Type B pancreatic cell (in vitro differentiated cells): ENCODE measurements around the gene TMEM11. TPM values are rescaled to one million over a fixed set of nuclear protein-coding genes. Genes with fewer than 3 reads are reported as not detected.
A peak's percentile ranks its signal among the peaks of the same experiment; 100 is the strongest.

Source experiments
- DNase-seq: peaks from one replicate; pipeline ENCODE4 v3.0.0; 2021; ENCODE audit warnings: mixed read lengths; ENCODE audit not compliant: unreplicated experiment; ENCODE audit errors: extremely low spot score
- H3K27ac Mint-ChIP-seq: 2 replicates; pipeline ENCODE4 v1.8.0; 2021; ENCODE audit warnings: mild to moderate bottlenecking, mixed read lengths
- H3K27me3 Mint-ChIP-seq: 2 replicates; pipeline ENCODE4 v1.8.0; 2021; ENCODE audit warnings: mixed read lengths
- H3K36me3 Mint-ChIP-seq: 2 replicates; pipeline ENCODE4 v1.8.0; 2021; ENCODE audit warnings: mixed read lengths
- H3K4me1 Mint-ChIP-seq: one replicate; pipeline ENCODE4 v1.8.0; 2021; ENCODE audit warnings: mixed read lengths; ENCODE audit not compliant: unreplicated experiment
- H3K4me3 Mint-ChIP-seq: 2 replicates; pipeline ENCODE4 v1.8.0; 2021; ENCODE audit warnings: mild to moderate bottlenecking, mixed read lengths
- H3K9me3 Mint-ChIP-seq: 2 replicates; pipeline ENCODE4 v1.8.0; 2021; ENCODE audit warnings: mixed read lengths
- total RNA-seq: library from RNA; stranded (reverse); gene quantifications from 2 replicates; pipeline ENCODE4 v1.2.1, GENCODE V29; 2021; ENCODE audit warnings: low replicate concordance
- TF ChIP-seq, protein P1 (sequence below): fragments of 200-600 bp; sonication (generic); conservative IDR thresholded peaks from 2 replicates; pipeline ENCODE4 v1.5.0; 2021; ENCODE audit warnings: antibody characterized with exemption, mild to moderate bottlenecking

The TMEM11 gene
- total RNA-seq, 1 donor from 2014 or later: 28.4 TPM

DNA sequence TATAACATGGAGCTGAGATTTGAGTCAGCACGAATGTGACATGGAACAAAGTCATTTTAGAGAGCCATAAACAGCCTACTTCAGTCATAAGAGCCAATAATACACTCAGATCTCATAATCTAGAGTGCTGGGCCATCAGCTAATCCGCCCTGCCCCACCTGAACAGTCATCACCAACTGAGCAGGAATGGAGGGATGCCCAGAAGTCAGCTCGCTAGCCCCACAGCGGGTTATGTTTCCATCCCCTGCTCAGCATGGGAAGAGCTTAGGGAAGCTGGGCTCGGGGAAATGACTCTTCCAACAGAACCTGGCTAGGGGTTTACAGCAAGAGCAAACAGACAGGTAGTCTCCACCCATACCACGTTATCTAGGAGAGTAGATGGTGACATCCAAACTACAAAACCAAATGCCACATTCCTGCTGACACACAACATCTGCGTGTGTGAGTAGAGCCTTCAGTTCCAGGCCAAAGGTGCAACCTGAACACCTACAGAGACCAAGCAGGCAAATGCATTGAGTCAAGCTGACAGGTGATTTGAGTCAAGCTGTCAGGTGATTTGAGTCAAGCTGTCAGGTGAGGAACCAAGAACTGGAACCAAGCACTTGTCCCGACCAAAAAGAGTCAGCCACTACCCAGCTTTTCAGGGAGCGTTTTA lies 2.0 kb downstream of the TMEM11 start:
- H3K27me3 Mint-ChIP-seq: no peaks in the 10 kb centered on the region
- H3K9me3 Mint-ChIP-seq: no peaks in the 10 kb centered on the region
- DNase-seq: no peak
- H3K4me3 Mint-ChIP-seq: peak overlapping the region; percentile 98
- H3K27ac Mint-ChIP-seq: peak overlapping the region; percentile 88
- peaks cover 38% of the 10 kb centered on the region for H3K4me1 Mint-ChIP-seq
- H3K36me3 Mint-ChIP-seq: peaks cover 3% of the 10 kb centered on the region
- TF ChIP-seq, protein P1, sequence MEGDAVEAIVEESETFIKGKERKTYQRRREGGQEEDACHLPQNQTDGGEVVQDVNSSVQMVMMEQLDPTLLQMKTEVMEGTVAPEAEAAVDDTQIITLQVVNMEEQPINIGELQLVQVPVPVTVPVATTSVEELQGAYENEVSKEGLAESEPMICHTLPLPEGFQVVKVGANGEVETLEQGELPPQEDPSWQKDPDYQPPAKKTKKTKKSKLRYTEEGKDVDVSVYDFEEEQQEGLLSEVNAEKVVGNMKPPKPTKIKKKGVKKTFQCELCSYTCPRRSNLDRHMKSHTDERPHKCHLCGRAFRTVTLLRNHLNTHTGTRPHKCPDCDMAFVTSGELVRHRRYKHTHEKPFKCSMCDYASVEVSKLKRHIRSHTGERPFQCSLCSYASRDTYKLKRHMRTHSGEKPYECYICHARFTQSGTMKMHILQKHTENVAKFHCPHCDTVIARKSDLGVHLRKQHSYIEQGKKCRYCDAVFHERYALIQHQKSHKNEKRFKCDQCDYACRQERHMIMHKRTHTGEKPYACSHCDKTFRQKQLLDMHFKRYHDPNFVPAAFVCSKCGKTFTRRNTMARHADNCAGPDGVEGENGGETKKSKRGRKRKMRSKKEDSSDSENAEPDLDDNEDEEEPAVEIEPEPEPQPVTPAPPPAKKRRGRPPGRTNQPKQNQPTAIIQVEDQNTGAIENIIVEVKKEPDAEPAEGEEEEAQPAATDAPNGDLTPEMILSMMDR: no peak

DNA sequence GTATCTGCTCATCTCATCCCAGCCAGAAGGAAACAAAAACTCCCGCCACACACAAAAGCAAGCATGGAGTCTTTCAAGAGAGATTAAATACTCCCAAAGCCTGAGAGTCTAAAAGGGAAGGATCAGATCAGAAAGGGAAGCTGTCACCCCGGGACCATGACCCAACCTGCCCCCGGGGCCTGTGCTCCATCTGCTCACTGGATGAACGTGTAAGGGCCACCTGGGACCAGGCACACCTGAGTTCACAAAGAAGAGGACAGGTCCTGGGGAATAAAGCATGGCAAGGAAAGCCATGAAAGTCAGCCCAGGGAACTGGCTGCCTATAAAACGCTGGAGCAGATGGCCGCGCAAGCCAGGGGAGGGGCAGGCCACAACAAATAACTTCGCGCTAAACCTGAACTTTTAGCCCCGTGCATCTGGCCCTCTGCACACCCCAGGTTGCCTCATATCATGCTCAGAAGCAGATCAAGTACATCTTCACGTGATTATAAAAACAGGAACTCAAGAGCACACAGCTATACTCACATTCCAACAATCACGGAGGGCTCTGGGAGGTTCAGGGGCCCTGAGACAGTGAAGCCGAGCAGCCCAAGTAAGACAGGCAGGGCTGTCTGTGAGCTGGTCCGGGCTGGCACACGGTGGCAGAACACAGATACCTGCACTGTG lies 3.4 kb downstream of the TMEM11 start:
- Mint-ChIP-seq H3K9me3 (no peaks in the 10 kb centered on the region), H3K27ac (no peak overlapping the region)

DNA sequence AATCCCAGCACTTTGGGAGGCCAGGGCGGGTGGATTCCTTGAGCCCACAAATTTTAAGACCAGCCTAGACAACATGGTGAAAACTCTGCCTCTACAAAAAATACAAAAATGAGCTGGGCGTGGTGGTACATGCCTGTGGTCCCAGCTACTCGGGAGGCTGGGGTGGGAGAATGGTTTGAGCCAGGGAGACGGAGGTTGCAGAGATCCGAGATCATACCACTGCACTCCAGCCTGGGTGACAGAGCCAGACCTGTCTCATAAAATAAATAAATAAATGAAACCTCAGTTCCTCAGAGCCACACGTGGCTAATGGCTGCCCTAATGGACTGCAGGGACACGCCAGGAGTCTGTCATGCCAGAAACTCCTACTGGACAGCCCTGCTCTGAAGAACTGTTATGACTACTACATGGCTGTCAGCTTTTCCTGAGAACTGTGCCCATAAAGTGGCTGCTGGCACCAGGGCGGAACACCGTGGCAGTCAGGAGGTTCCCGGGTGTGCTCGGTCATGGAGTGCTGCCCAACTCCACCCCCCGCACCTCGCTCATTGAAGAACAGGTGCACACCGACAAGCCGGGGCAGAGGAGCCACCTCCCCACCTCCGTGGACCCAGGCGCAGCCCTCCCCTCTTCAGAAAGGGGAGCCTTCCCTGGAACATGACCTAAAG lies 4.3 kb downstream of the TMEM11 start:
- H3K4me1 Mint-ChIP-seq: peaks cover 38% of the 10 kb centered on the region
- H3K27ac Mint-ChIP-seq: no peak overlapping the region
- no peaks in the 10 kb centered on the region for H3K27me3 Mint-ChIP-seq
- TF ChIP-seq, protein P1: no peak
- no peak overlapping the region for H3K4me3 Mint-ChIP-seq
- no peak for DNase-seq
- H3K36me3 Mint-ChIP-seq: peaks cover 3% of the 10 kb centered on the region
- no peaks in the 10 kb centered on the region for H3K9me3 Mint-ChIP-seq

More for the DNA sequence above, 3.4 kb downstream of the TMEM11 start:
- Mint-ChIP-seq H3K36me3 (peaks cover 3% of the 10 kb centered on the region), H3K4me1 (peaks cover 37% of the 10 kb centered on the region), H3K4me3 (no peak overlapping the region), H3K27me3 (no peaks in the 10 kb centered on the region)
- DNase-seq: no peak
- TF ChIP-seq, protein P1: no peak

DNA sequence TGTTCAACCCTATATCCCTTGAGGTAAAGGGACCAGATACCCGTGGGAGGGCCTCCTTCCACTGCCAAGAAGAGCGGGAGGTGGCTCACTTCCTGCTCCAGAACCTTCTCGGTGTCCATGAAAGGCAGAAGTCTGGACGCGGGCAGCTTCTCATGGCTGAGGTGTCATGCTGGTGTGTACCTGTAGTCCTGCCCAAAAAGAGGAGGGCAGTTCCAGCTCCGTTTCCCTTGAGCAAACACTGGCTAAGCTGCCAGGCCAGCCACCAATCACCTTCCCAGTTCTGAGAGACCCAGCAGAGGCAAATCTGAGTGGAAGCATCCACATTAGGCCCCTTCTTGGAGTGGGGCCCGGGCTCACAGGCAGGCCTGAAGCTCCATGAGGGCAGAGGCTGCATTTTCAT lies 5.6 kb downstream of the TMEM11 start:
- H3K36me3 Mint-ChIP-seq: peaks cover 3% of the 10 kb centered on the region
- TF ChIP-seq, protein P1: no peak
- H3K9me3 Mint-ChIP-seq: no peaks in the 10 kb centered on the region
- no peak overlapping the region for H3K4me3 Mint-ChIP-seq
- no peak for DNase-seq
- peaks cover 41% of the 10 kb centered on the region for H3K4me1 Mint-ChIP-seq
- H3K27me3 Mint-ChIP-seq: no peaks in the 10 kb centered on the region
- H3K27ac Mint-ChIP-seq: no peak overlapping the region

DNA sequence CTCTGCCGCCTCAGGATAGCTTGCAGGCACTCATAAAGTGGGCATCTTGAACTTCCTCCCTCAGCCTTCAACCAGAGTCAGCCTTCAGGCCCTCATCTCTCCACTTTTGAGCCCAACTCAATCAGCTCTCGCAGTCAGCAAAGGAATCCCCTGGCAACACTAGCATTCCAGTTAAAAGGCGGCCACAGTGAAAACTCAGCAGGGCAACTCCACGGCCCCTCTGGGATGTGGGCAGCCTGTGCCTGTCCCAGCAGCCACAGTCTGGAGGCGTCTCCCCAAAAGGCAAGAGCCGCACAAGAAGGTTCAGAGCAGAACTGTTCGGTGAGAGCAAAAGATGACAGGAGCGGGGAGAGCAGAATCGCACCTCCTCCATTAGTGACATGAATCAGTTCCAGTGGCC lies 9.0 kb downstream of the TMEM11 start:
- Mint-ChIP-seq H3K36me3 (peaks cover 9% of the 10 kb centered on the region), H3K27ac (peak overlapping the region; percentile 10), H3K27me3 (no peaks in the 10 kb centered on the region), H3K4me3 (no peak overlapping the region), H3K9me3 (no peaks in the 10 kb centered on the region), H3K4me1 (peaks cover 26% of the 10 kb centered on the region)
- TF ChIP-seq, protein P1: no peak
- DNase-seq: no peak
